ENCODE measurements around the gene GRIN2A. TPM values are rescaled to one million over a fixed set of nuclear protein-coding genes. Genes with fewer than 3 reads are reported as not detected.

Gene GRIN2A
- total and polyA plus RNA-seq, 3 donors from 2014 or later, result 7.0 to 20.3 (median 10.4) TPM

DNA sequence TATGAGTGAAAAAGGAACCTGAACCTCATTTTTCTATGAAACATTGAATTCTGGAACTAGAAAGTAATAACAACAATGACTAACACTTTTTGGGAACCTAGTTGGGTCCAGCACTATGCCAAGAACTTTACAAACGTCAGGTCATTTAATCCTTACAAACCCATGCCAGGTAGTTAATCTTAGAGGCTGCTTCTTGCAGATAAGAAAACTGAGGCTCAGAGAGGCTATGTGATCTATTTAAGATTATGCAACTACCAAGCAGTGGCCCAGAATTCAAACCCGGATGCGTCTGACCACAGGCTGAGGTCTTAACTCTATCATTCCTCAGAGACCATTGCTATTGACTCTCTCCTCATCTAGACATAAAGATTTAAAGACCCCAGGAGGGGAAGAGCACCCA, 358.7 kb downstream of the GRIN2A start:
- H3K4me3 ChIP-seq, result no peak overlapping the region
- H3K4me1 ChIP-seq, result no peaks in the 10 kb centered on the region
- TF ChIP-seq POLR2A (IDR thresholded peaks at IDR 0.05), result no peak
- TF ChIP-seq, protein P1, sequence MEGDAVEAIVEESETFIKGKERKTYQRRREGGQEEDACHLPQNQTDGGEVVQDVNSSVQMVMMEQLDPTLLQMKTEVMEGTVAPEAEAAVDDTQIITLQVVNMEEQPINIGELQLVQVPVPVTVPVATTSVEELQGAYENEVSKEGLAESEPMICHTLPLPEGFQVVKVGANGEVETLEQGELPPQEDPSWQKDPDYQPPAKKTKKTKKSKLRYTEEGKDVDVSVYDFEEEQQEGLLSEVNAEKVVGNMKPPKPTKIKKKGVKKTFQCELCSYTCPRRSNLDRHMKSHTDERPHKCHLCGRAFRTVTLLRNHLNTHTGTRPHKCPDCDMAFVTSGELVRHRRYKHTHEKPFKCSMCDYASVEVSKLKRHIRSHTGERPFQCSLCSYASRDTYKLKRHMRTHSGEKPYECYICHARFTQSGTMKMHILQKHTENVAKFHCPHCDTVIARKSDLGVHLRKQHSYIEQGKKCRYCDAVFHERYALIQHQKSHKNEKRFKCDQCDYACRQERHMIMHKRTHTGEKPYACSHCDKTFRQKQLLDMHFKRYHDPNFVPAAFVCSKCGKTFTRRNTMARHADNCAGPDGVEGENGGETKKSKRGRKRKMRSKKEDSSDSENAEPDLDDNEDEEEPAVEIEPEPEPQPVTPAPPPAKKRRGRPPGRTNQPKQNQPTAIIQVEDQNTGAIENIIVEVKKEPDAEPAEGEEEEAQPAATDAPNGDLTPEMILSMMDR (IDR thresholded peaks at IDR 0.05), result no peak
- H3K27me3 ChIP-seq, result no peaks in the 10 kb centered on the region
- no peak for DNase-seq
- WGBS, 2 donors, result 76 to 83% methylated on average over 3 of the region's 3 CpGs
- H3K9me3 ChIP-seq, result no peaks in the 10 kb centered on the region
- H3K27ac ChIP-seq, result no peak overlapping the region
- no peaks in the 10 kb centered on the region for H3K36me3 ChIP-seq (ENCODE audit: low read depth, missing control alignments)
- intact Hi-C loops (cut with DNase I; ENCODE audit: low total_unique reads), result no loop called here

DNA sequence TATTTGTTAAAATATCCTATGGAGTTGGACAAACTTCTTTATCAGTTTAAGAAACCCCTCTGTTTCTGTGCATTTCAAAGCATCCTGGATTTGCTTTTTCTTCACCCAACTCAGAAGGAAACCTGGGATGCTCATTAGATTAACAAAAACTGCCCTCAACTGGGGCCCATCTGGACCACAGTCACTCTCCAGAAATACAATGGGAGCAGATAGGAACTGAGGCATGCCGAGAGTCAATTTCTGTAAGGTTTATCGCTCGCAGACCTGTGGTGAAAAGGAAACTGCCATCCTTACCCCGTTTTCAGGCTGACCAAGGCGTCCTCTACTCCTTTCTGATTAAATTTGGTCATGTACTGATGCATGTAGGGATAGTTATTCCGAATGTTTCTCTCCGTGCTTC, 360.3 kb downstream of the GRIN2A start:
- WGBS, 2 donors, result 80 to 86% methylated on average over 7 of the region's 7 CpGs
- TF ChIP-seq, protein P1 (IDR thresholded peaks at IDR 0.05), result no peak
- TF ChIP-seq POLR2A (IDR thresholded peaks at IDR 0.05), result no peak
- no peak for DNase-seq

DNA sequence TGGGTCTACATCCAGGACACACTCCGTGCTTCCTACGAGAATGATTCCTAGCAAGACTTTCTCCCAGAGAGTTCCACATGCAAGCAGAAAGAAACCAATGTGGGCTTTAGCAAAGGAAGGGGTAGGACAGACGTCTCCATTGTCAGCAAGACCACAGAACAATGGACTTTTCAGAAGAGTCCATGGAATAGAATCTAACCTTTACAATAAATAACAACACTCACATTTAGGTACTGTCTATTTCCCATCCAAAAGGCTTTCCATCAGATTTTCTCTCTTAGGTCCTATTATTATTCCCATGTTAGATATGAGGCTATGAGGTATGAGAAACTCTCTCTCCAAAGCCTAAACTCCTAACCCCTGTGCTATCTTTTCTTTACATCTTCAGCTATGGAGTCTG, 360.9 kb downstream of the GRIN2A start:
- Histone ChIP-seq H3K27ac (no peak overlapping the region), H3K36me3 (ENCODE audit: low read depth, missing control alignments) (no peaks in the 10 kb centered on the region), H3K27me3 (no peaks in the 10 kb centered on the region), H3K9me3 (no peaks in the 10 kb centered on the region), H3K4me3 (no peak overlapping the region), H3K4me1 (no peaks in the 10 kb centered on the region)
- TF ChIP-seq POLR2A (IDR thresholded peaks at IDR 0.05), result no peak
- TF ChIP-seq, protein P1 (IDR thresholded peaks at IDR 0.05), result no peak
- intact Hi-C loops (cut with DNase I; ENCODE audit: low total_unique reads), result no loop called here
- WGBS, 2 donors, result 81 to 87% methylated on average over 3 of the region's 3 CpGs
- DNase-seq, result no peak

More for the DNA sequence above, 360.3 kb downstream of the GRIN2A start:
- Histone ChIP-seq H3K4me1 (no peaks in the 10 kb centered on the region), H3K4me3 (no peak overlapping the region), H3K9me3 (no peaks in the 10 kb centered on the region), H3K36me3 (ENCODE audit: low read depth, missing control alignments) (no peaks in the 10 kb centered on the region), H3K27me3 (no peaks in the 10 kb centered on the region), H3K27ac (no peak overlapping the region)
- intact Hi-C loops (cut with DNase I; ENCODE audit: low total_unique reads), result no loop called here

DNA sequence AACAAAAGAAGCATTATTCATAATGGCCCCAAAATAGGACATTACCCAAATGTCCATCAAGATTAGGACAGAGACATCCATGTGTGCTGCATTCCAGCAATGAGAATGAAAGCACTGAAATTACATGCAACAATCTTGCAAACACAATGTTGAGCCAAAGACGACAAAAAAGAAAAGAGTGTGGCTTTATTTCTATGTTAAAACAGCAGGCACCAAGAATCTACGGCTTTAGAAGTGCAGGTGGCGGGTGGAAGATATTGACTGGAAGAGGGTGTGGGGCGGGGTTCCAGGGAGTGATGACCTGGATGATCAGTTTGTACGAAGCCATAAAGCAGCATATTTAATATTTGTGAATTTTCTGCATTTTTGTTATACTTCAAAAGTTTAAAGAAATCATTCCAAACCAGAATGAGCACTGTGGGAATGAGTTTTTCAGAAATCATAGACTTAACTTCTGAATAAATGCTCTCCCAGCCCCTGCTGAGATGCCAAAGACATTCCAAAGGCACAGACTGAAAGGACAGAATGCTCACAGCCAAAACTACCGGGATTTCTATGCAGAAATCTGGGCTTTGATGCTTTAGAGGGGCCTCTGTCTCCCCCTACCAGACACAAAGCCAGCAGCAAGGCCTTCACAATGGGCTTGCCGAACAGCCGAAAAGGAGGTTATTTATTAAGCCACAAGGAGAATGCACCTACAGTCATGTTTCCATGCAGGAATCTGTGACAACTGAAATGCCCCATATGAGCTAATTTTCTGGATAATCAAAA, 361.6 kb downstream of the GRIN2A start:
- no peaks in the 10 kb centered on the region for H3K27me3 ChIP-seq
- TF ChIP-seq, protein P1 (IDR thresholded peaks at IDR 0.05), result no peak
- TF ChIP-seq POLR2A (IDR thresholded peaks at IDR 0.05), result no peak
- no peak overlapping the region for H3K27ac ChIP-seq
- intact Hi-C loops (cut with DNase I; ENCODE audit: low total_unique reads), result no loop called here
- no peak for DNase-seq
- no peaks in the 10 kb centered on the region for H3K4me1 ChIP-seq
- H3K36me3 ChIP-seq (ENCODE audit: low read depth, missing control alignments), result no peaks in the 10 kb centered on the region
- 56 to 65% methylated on average over 8 of the region's 8 CpGs for WGBS, 2 donors
- H3K9me3 ChIP-seq, result no peaks in the 10 kb centered on the region
- H3K4me3 ChIP-seq, result no peak overlapping the region

DNA sequence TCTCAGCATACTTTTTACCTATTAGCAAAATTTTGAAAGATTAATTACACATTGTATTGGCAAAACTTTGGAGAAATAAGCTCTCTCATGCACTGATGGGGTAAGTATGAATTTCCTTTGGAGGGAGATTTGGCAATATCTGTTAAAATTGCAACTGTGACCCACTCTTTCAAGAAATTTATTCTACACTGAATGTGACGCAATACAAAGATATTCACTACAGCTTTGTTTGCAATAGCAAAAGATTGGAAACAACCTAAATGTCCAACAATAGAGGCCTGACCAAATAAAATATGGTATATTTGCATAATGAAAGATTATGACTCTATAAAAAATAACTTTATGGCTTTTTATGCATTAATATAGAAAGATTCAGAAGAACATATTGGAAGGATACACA, 363.5 kb downstream of the GRIN2A start:
- no peak for DNase-seq
- Histone ChIP-seq H3K4me1 (no peaks in the 10 kb centered on the region), H3K27me3 (no peaks in the 10 kb centered on the region), H3K36me3 (ENCODE audit: low read depth, missing control alignments) (no peaks in the 10 kb centered on the region), H3K27ac (no peak overlapping the region), H3K4me3 (no peak overlapping the region), H3K9me3 (no peaks in the 10 kb centered on the region)
- intact Hi-C loops (cut with DNase I; ENCODE audit: low total_unique reads), result no loop called here
- TF ChIP-seq POLR2A (IDR thresholded peaks at IDR 0.05), result no peak
- TF ChIP-seq, protein P1 (IDR thresholded peaks at IDR 0.05), result no peak
- 85 to 95% methylated on average over 1 of the region's 1 CpG for WGBS, 2 donors
